ENCODE results near the gene CMSS1.
A peak's percentile ranks its signal among the peaks of the same experiment; 100 is the strongest.

The CMSS1 gene

DNA sequence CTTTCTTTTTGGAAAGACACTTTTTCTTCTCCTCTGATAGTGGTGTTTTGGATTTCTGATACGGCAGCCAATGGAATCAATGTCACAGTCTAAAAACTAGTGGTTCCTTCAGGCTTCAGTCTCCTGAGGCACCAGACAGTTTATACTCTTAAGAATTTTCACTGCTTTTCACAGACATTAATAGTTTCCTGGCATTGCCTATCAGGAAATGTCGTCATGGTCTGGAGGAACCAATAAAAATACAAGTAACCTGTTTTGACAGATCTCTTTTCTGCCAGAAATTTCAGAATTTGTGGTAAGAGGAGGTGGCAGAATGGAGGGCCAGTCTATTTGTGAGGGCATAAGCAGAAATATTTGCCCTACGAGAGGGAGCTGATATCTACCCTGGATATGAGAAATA, 251.8 kb downstream of the CMSS1 start:
- no peak for FAIRE-seq

DNA sequence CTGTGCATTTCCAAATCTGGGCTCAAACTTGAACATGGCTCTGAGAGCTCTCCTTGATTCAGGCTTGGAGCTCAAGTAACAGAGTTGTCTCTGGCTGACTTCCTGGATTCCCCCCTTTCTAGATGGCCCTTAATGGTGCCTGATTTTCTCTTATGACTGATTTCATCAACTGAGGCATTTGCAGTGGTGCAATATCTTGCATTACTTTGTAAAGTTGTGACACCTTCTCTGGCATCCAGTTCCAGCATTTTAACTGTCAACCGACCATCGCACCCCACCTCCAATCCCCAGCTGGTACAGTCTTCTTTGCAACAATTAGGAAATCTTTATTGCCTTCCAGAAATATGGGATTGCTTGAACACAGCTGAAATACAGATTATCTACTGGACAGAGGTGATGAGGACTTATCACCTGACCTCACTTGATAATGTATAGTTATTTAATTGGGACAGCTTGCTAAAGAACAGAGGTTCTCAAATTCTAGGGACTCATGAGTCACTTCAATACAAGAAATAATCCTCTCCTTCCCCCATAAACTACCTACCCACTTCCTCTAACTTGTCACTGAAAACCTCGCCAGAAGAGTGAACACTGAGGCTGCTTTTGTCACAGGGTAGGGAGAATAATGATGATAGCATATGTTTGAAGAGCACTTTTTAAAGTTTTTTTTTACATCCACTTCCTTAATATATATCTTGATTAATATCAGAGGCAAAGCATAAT, 254.8 kb downstream of the CMSS1 start:
- no peak for FAIRE-seq

DNA sequence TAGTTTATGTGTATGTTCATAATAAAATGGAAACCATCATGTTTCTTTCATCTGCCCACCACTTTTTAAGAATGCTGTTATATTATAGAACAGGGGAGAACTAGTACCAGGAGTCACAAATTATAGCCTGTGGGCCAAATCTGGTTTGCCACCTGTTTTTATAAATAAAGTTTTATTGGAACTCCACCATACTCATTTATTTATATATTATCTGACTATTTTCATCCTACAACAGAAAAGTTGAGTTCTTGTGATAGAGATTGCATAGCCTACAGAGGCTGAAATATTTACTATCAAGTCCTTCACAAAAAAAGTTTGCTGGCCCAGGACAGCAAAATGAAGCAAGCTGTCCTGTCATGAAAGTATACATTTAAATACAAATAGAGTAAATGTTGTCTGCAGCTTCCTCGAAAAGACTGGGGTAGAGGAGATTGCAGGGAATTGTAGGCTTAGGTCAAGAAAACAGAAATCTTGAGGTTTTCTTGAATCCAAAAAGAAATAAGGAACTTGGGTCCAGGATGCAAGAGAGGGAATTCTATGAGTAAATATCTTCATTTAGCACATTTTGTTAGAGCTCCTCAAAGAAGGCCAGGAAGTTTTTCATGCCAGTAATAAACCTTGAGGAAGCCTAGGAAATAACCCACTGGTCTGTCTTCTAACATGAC, 255.5 kb downstream of the CMSS1 start:
- FAIRE-seq: no peak

DNA sequence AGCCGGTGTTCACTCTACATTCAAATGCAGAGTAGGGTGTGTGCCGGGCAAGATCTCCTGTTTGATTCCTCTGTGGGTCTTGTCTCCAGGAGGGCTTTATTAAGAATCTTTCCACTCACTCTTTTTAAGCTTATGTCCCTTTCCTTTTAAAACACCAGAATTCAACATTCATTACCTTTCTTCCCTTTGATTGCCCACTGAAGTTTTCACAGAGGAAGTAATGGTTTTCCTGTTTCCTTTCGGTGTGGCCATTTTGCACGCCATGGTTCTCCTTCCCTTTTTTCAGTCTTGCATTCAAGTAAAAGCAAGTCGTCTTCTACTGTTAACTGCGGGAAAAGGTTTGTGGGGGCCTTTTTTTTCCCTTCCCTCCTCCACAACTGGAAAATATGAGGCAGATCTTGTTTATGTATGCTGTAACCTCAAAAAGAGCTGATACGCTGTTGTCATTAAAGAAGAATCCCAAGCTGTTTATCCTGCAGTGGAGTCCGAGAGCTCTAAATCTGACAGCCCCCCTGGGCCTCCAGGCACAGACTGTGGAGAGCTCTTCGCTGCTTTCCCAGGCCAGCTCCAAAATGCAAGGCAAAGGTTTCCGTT, 256.1 kb downstream of the CMSS1 start:
- no peak for FAIRE-seq

DNA sequence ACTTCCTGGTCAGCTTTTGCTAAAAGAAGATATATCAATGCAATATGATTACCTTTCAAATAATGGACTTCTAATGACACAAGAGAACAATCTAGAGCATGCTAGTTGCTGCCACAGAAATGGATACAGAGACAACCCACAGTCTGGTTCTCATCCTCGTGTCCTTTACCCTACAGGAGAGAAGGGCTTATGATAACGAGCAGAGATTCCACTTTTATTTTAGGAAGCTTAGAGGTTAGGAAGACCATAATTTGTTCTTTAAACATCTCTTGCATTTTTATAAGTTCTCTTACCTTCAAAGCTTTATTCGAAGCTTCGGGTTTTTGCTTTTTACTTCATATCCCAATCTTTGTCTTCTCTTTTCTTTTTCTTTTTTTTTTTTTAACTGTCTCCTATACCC, 257.5 kb downstream of the CMSS1 start:
- no peak for FAIRE-seq

DNA sequence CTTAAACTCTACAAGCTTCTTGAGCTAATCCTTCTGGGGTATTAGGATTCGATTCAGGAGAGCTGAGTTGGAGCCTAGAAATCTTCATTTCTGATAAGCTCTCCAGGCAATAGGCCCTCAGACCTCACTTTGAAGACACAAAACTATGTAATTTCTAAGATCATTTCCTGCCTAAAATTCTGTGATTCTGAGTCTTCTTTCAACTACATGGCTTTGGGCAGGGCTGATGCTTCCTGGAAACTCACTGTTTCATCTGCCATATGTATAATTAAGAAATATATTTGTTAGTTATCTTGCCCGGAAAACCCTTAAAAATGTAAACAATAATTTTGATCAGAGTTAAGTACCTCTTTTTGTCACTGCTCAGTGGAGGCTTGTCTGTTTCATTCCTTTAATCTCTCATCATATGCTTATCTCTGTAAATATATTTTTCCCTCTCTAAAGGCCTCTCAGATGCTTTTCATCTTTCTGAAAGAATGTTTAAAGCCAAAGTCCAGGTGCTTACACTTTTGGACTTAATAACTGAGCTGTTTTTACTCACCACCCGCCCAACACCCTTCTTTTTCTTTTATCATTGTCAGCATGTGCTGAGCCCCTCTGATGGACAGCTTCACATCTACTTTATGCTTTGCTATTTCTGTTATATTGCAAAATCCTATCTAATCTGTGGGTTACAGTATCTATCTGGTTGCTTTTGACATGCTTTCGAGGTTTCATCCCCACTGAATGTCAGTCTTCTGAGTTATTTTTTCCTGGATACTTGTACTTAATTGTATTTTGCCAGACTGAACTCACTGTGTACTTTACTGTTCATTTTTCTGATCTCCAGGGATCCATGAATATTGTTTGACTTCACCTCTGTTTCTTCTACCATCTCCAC, 258.4 kb downstream of the CMSS1 start:
- no peak for FAIRE-seq

DNA sequence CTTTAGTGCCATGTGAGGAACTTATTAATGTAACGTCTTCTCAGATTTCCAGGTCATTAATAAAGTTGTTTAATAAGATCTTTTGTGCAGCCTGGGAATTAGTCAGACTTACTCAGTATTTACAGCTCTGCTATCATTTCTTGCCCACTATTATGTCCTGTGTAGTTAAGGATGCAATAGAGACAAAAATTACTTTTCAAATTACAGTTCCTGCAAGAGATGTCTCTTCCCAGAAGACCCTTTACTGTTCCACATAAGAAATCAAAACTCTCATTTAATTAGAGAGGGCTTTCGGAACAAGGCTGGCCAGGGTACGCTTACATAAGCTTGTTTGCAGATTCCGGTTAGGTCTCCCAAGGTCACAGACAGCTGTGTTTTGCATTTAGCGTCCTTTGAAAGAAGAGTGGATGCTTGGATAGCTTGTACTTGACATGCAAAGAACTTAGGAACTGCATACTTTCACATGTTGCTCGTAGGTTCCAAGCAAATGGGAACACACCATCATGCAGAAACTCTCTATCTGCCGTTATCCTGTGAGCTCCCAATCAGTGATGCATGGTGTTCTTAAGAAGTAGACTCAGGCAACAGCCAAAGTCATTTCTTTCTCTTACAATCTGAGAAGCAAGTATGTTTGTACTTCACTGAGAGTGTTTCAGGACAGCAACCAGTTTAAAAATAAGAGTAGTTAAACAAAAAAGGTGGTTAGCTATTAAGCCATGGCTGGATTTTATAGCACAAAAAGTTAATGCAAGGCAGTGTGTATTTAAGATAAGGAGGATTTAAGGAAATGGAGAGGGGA, 259.3 kb downstream of the CMSS1 start:
- FAIRE-seq: no peak

DNA sequence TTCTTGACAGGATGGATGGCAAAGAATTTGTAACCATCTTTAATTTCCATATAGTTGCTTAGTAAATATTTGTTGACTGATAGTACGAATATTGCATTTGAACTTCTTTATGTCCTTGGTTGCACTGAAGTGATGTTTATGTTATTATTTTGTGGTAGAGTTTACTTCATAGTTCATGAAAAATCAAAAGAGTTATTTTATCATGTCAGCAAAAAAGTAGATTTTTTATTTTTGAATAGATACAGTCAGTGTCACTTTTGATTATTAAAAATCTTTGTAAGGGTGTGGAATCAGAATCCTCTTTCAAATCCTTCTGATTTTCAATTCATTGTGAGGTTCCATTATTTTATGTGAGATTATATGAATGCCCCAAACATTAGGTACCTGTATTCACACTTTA, 261.7 kb downstream of the CMSS1 start:
- no peak for FAIRE-seq

DNA sequence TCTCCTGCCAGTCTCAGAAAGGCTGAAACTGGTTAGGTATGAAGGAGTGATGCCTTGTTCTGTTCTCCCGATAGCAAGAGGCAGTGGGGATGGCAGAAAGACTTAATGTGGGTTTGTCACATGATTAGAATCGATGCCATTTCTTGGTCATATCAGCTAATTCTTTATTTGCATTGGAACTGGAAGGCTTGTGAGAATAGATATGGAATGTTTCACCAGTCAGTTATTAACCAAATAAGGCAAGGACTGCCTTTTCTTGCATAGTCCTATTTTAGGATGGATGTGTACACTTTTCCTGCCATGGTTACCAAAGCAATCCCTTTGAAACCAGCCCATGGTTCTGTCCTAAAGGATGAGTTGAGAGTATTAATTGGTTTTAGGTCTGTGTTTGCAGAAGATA, 262.9 kb downstream of the CMSS1 start:
- no peak for FAIRE-seq

DNA sequence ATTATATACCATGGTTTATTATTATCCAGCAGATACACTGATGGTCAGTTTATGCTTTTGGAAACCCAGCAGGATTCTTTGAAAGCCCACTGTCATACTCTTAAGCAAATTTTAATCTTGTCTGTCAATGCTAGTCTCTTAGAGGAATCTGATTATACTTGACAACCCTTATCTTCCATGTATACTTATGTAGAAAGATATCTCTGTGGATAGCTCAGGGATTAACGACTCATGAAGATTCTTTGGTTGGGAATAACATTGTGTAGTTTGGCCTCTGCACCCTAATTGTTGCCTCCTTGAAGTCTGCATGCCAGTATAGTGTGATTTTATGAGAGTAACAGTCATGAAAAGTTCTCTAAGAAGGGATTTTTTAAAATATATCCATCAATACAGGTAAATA, 263.6 kb downstream of the CMSS1 start:
- FAIRE-seq: no peak

DNA sequence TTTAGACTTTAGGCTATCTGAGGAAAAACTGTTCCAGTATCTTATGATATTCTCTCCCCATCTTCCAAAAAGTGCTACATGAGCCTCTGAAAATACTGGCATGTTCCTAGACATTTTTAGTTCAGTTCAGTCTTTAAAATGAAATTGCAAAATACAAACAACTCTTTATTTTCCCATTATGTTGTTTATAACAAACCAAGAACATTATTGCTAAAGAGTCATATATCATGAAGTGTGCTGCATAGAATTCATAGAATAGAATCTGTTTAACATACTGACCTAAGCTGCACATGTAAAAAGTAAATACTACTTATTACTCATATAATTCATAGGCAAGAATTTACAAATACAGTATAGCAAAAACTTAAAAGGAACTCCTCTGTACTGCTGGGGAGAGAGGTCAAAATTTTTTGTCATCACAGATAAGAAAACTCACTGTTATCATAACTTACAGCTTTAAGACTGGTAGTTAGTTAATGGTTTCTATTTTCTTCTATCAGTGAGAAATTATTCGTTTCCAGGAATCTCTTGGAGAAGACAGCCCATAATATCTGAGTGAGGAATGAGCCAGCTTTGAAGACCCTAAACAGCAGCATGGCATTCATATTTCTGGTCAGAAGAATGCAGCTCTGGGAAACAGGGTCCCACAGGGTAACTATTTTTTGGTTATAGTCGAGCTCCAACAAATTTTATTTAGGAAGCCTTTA, 264.5 kb downstream of the CMSS1 start:
- FAIRE-seq: no peak

DNA sequence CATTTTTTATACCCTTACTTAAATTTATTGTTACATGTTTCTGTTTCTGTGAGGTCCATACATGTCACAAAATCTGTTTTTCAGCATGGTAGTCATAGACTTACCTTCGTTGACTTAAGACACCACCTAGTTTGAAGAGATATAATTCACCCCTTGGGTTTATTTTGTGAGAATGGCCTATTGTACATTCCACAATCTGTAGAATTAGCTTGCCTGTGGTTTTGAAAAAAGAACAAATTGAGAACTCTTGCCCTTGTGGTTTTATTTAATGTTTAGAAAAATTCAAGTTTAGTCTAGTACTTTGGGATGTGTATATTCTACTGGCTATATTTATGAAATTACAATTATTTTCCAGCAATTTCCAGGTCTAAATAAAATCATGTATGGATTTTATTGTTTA, 265.1 kb downstream of the CMSS1 start:
- no peak for FAIRE-seq

DNA sequence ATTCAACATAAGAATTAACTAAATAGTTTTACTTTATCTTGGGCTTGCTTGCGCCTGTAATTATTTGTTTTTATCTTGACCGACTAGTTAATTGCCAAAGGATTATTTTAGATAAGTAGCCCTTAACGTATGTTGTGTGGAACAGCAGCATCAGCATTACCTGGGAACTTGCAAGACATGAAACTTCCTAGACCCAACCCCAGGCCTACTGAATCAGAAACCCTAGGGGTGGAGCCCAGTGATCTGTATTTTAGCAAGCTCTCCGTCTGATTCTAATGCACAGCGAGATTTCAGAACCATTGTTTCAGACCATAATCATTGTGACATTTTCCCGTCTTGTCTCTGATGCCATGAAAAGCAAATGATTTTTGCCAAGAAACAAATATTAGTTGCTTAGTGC, 265.5 kb downstream of the CMSS1 start:
- no peak for FAIRE-seq

DNA sequence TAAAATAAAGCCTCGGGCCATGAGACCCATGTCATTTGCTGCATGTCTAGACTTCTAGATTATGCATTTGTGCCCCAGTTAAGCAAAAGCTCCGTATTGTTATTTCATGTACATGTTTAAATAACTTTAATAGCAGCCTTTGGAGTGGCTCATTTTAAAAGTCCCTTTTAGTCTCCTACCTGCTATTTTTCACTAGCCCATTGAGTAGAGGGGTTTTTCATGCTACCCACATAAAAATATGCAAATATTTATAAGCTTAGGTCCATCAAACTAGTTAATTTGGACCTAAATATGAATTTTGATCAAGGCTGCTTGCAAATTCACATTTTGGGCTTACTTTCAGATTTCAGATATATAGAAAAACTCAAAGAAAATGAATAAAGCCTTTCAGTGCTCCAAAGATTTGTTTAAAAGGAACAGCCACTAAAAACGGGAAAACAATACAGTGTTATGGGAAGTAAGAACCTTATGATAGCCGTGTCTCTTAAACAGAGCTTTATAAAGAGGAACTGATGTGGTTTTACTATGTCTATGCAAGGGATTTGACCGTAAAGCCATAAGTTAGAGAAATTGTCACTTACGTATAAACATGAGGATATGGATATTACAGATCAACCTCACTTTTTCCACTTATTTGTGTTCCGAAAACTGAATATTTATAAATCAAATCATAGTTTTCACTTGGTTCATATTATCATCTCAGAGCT, 266.6 kb downstream of the CMSS1 start:
- no peak for FAIRE-seq

DNA sequence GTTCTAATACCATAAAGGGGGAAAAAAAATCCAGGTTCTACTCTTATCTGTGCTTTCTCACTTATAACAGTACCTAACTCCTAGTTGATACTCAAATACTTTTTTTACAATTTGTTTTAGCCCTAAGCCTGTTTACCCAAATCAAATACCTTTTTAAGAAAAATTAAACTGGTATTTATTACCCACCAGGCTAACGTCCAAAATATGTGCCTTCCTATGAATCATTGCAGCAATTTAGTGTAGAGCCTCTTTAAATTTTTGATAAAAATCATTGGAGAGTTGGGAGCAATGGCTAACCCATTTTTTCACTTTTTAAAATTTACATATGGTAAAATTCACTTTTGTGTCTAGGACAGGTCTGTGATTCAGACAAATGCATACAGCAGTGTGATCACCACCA, 268.7 kb downstream of the CMSS1 start:
- no peak for FAIRE-seq

DNA sequence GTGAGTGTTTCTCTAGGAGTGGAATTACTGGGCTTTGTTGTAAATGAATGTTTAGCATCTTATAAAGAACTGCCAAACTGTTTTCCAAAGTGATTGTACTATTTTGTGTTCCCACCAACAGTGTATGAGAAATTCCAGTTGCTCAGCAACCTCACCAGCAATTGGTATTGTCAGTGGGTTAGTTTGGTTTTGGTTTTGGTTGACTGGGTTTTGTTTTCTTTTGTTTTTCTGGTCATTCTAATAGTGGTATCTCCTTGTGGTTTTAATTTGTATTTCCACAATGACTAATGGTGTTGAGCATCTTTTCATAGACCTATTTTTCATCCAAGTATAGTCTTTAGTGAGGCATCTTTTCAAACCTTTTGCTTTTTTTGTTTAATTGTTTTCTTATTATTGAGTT, 269.5 kb downstream of the CMSS1 start:
- peak; percentile 63 for FAIRE-seq

DNA sequence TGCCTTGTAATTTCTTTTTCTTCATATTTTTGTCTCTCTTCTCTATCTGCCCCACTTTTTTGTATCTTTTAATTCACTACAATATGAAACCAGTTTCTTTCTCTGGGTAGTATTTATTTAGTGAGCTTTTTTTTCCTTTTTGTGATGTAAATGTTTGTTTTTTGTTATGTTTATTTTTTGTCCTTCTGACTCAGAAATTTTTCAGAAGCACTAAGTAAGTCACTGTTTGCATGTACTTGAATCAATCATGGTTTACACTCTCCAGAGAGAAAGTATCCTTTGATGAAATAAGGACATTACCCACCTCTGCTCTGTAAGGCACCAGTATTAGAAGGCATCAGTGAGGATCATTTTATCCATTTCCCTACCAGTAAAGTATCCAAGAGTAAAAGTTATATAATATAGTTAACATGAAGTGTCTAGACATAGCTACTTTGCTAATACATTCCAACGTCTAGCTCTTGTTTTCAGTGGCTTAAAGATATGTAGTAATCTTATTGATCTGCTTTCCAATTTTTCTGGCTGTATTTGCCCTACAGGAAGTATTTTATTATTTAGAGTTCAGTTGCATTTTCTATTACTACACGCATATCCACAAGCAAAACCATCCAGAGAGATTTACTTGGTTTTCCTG, 271.2 kb downstream of the CMSS1 start:
- FAIRE-seq: no peak

DNA sequence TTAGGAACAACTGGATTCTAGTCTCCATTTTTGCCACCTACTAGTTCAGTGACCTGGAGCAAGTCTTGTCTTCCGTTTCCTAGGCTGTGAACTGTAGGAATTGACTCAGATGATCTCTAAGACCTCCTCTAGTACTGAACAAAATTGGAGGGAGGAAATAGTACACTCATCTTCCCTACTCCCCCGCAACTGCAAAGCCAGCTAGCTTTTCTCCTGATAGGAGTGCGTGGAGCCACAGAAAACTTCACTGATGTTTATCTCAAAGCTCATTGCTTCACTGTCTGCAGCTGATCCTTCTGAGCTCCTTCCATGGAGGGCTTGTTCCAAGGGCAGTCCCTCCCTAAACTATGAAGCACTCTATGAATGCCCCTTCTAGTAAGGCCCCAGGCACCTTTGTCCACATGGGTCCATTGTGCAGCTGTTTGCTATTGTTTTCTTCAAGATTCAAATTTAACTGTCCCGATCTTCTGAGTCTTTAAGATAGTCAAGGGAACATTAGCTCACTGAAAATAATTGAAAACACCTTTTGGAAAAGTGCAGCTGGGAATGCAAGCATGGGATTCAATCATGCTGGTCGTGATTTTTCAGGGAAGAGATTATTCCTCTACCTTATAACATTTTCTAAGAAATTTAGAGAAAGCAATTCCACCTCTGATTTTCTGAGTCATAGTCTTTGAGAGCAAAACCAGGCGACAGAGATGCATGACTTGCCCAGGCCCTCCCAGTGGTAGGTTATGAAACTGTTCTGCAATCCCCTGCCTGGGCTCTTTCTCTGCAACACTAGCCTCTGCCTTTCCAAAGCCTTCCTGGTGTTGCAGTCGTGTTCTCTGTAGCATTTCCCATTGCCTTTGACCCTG, 272.4 kb downstream of the CMSS1 start:
- FAIRE-seq: no peak

DNA sequence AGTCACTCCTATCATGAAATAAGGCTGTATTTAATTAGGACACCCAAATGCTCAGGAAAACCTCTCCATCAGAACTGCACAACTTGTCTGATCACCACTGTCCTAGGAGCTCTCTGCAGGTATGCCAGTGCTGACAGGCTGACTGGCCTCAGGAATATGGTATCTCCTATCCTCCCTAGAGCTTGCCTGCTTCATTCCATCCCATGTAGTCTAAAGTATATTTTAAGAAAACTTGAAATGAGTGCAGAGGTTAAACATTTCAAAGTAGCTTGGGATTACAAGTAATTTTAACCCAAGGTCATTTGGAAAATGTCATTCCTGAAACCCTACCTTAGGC, 273.0 kb downstream of the CMSS1 start:
- no peak for FAIRE-seq

DNA sequence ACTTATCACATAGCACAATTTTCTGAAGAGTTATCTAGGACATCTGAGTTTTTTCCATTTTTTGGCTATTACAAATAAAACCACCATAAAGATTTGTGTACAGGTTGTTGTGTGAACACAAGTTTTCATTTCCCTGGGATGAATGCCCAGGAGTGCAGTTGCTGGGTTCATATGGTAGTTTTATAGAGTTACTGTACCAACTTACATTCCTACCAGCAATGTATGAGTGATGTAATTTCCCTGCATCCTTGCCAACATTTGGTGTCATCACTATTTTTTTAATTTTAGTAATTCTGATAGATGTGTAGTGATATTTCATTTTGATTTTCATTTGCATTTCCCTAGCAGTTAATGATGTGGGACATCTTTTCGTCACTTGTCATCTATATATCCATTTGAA, 276.2 kb downstream of the CMSS1 start:
- no peak for FAIRE-seq
